H1 (cell line): ENCODE results near the gene KLF14. TPM values are rescaled to one million over a fixed set of nuclear protein-coding genes. Genes with fewer than 3 reads are reported as not detected.
A peak's percentile ranks its signal among the peaks of the same experiment; 100 is the strongest.

Source experiments
- CTCF ChIA-PET: fragments of 300-600 bp; sonication (Branson Sonifier 250); formaldehyde crosslinking; loops from one replicate; lab custom pipeline; 2021; ENCODE audit not compliant: partially characterized antibody; lab: Charles Lee
- POLR2A ChIA-PET: fragments of 300-600 bp; sonication (Branson Sonifier 250); formaldehyde crosslinking; loops from one replicate; lab custom pipeline; 2021; ENCODE audit warnings: inconsistent platforms; ENCODE audit not compliant: partially characterized antibody; lab: Charles Lee
- DNase-seq, 2 experiments: peaks; one replicate each; pipeline versions ENCODE4 v3.0.0 to v3.0.0-alpha.2; 2010 to 2022; ENCODE audit warnings: low spot score in 2 of 2, low read depth in 1 of 2, mixed read lengths in 1 of 2
- FAIRE-seq: peaks from 2 replicates; lab custom pipeline; 2011; peaks lifted over from hg19 to GRCh38; lab: Jason Lieb, UNC
- H2AFZ ChIP-seq: 2 replicates; pipeline ENCODE4 v1.8.1; 2012; ENCODE audit warnings: low read length, inconsistent platforms
- H2AK5ac ChIP-seq: 2 replicates; pipeline ENCODE4 v1.6.1; 2013; ENCODE audit warnings: low read depth, low read length
- H2BK120ac ChIP-seq: replicated peaks from 2 replicates; pipeline ENCODE3; 2013; ENCODE audit warnings: low read depth, low read length, inconsistent platforms
- H2BK12ac ChIP-seq: 2 replicates; pipeline ENCODE4 v1.6.1; 2013; ENCODE audit warnings: low read depth, low read length
- H2BK15ac ChIP-seq: 2 replicates; pipeline ENCODE4 v1.6.1; 2013; ENCODE audit warnings: low read length
- H2BK20ac ChIP-seq: 2 replicates; pipeline ENCODE4 v1.6.1; 2013; ENCODE audit warnings: low read length
- H2BK5ac ChIP-seq: 2 replicates; pipeline ENCODE4 v1.6.1; 2013; ENCODE audit warnings: low read depth, low read length
- H3K14ac ChIP-seq: 2 replicates; pipeline ENCODE4 v1.6.1; 2013; ENCODE audit warnings: inconsistent platforms; ENCODE audit not compliant: insufficient read length
- H3K18ac ChIP-seq: 2 replicates; pipeline ENCODE4 v1.6.1; 2013; ENCODE audit warnings: low read length; ENCODE audit errors: extremely low read depth
- H3K23ac ChIP-seq: 2 replicates; pipeline ENCODE4 v1.6.1; 2013; ENCODE audit warnings: inconsistent platforms; ENCODE audit not compliant: insufficient read length
- H3K23me2 ChIP-seq: 2 replicates; pipeline ENCODE4 v1.6.1; 2013; ENCODE audit warnings: low read depth, low read length
- H3K27ac ChIP-seq: 2 replicates; pipeline ENCODE4 v1.6.1; 2011; ENCODE audit warnings: low read depth, low read length, inconsistent platforms
- H3K27me3 ChIP-seq, 4 experiments: replicated peaks in 1 of 4; 1 replicate in 1 of 4; 2 replicates in 3 of 4; pipeline versions ENCODE4 v1.6.1 to v1.8.1; 2011 to 2013; ENCODE audit warnings: low read length in 3 of 4, mild to moderate bottlenecking in 3 of 4, inconsistent platforms in 2 of 4, mixed read lengths in 2 of 4, moderate library complexity in 1 of 4; ENCODE audit not compliant: control insufficient read depth in 3 of 4, insufficient read depth in 3 of 4; ENCODE audit errors: extremely low read depth in 1 of 4
- H3K36me3 ChIP-seq, 4 experiments: 2 replicates each; pipeline versions ENCODE4 v1.6.1 to v1.8.1; 2011 to 2013; ENCODE audit warnings: mild to moderate bottlenecking in 4 of 4, low read length in 3 of 4, moderate library complexity in 2 of 4, control low read depth in 1 of 4, inconsistent platforms in 1 of 4; ENCODE audit not compliant: insufficient read depth in 4 of 4, control insufficient read depth in 2 of 4
- H3K4ac ChIP-seq: replicated peaks from 2 replicates; pipeline ENCODE3; 2013; ENCODE audit warnings: low read length, low read depth, mixed read lengths, inconsistent platforms; ENCODE audit not compliant: insufficient read length
- H3K4me1 ChIP-seq, 4 experiments: replicated peaks in 1 of 4; 1 replicate in 1 of 4; 2 replicates in 3 of 4; pipeline versions ENCODE4 v1.6.1 to v1.8.1; 2011 to 2013; ENCODE audit warnings: low read length in 3 of 4, inconsistent platforms in 2 of 4, mixed read lengths in 1 of 4; ENCODE audit not compliant: insufficient read depth in 4 of 4, control insufficient read depth in 3 of 4
- H3K4me2 ChIP-seq, 2 experiments: 2 replicates each; pipeline versions ENCODE4 v1.6.1 to v1.8.1; 2011 to 2013; ENCODE audit warnings: low read depth in 2 of 2, low read length in 2 of 2, control low read depth in 1 of 2, inconsistent platforms in 1 of 2, mild to moderate bottlenecking in 1 of 2; ENCODE audit not compliant: insufficient read depth in 1 of 2
- H3K4me3 ChIP-seq, 4 experiments: fragments of 200-600, 300-600 bp in 1 of 4; sonication (generic), shearing (Covaris generic), sonication (Bioruptor Twin) in 1 of 4; 2 replicates each; pipeline versions ENCODE4 v1.5.1 to v1.8.1; 2011 to 2016; ENCODE audit warnings: low read length in 4 of 4, low read depth in 3 of 4, control low read depth in 2 of 4, inconsistent platforms in 2 of 4, mild to moderate bottlenecking in 2 of 4, mixed read lengths in 1 of 4, moderate library complexity in 1 of 4; ENCODE audit not compliant: insufficient read depth in 2 of 4; ENCODE audit errors: extremely low read depth in 1 of 4
- H3K56ac ChIP-seq: replicated peaks from 2 replicates; pipeline ENCODE3; 2013; ENCODE audit warnings: low read depth, mild to moderate bottlenecking, mixed read lengths, low read length, inconsistent platforms; ENCODE audit not compliant: insufficient read length
- H3K79me1 ChIP-seq: 2 replicates; pipeline ENCODE4 v1.6.1; 2013; ENCODE audit warnings: low read depth, low read length, control low read depth
- H3K79me2 ChIP-seq, 2 experiments: 2 replicates each; pipeline versions ENCODE4 v1.6.1 to v1.8.1; 2012 to 2013; ENCODE audit warnings: low read length in 2 of 2, mild to moderate bottlenecking in 2 of 2, inconsistent platforms in 1 of 2; ENCODE audit not compliant: insufficient read depth in 2 of 2, control insufficient read depth in 1 of 2
- H3K9ac ChIP-seq, 4 experiments: replicated peaks in 1 of 4; 1 replicate in 1 of 4; 2 replicates in 3 of 4; pipeline versions ENCODE4 v1.6.1 to v1.8.1; 2011 to 2013; ENCODE audit warnings: low read depth in 3 of 4, low read length in 3 of 4, control low read depth in 2 of 4, mild to moderate bottlenecking in 2 of 4, moderate library complexity in 2 of 4, inconsistent platforms in 1 of 4; ENCODE audit errors: extremely low read depth in 1 of 4
- H3K9me3 ChIP-seq, 2 experiments: 2 replicates each; pipeline versions ENCODE4 v1.6.1 to v1.8.1; 2012 to 2013; ENCODE audit warnings: mild to moderate bottlenecking in 2 of 2, moderate library complexity in 2 of 2, control low read depth in 1 of 2, inconsistent platforms in 1 of 2, low read depth in 1 of 2, low read length in 1 of 2, mixed read lengths in 1 of 2; ENCODE audit not compliant: insufficient read depth in 2 of 2
- H4K20me1 ChIP-seq, 2 experiments: replicated peaks in 1 of 2; 2 replicates each; pipeline versions ENCODE3 to v1.8.1; 2011 to 2013; ENCODE audit warnings: inconsistent platforms in 2 of 2, low read length in 2 of 2, mild to moderate bottlenecking in 1 of 2; ENCODE audit not compliant: insufficient read depth in 2 of 2, control insufficient read depth in 1 of 2
- H4K5ac ChIP-seq: 2 replicates; pipeline ENCODE4 v1.6.1; 2013; ENCODE audit warnings: low read length, low read depth, mixed read lengths, inconsistent platforms; ENCODE audit not compliant: insufficient read length
- H4K8ac ChIP-seq: 2 replicates; pipeline ENCODE4 v1.8.0; 2013; ENCODE audit warnings: mild to moderate bottlenecking, moderate library complexity, low read length, inconsistent platforms; ENCODE audit not compliant: insufficient read depth; ENCODE audit errors: extremely low read depth
- H4K91ac ChIP-seq: replicated peaks from 2 replicates; pipeline ENCODE3; 2013; ENCODE audit warnings: low read length, mixed read lengths, inconsistent platforms; ENCODE audit not compliant: insufficient read length
- BCL11A ChIP-seq, 2 experiments: IDR thresholded peaks; one replicate each; pipeline ENCODE4 v1.6.1; 2011; ENCODE audit warnings: low read depth in 2 of 2, low read length in 2 of 2, mild to moderate bottlenecking in 2 of 2
- CBX5 ChIP-seq: fragments of 300-800, 300-1000 bp; sonication (generic); IDR thresholded peaks from 2 replicates; pipeline ENCODE4 v1.7.1; 2016; ENCODE audit warnings: antibody characterized with exemption, low read length, low read depth
- HDAC6 ChIP-seq: IDR thresholded peaks from one replicate; pipeline ENCODE4 v1.7.1; 2012; ENCODE audit warnings: low read depth, mild to moderate bottlenecking, inconsistent platforms, low read length, moderate library complexity
- SP1 ChIP-seq: IDR thresholded peaks from 2 replicates; pipeline ENCODE4 v1.6.1; 2011; ENCODE audit warnings: low read depth, low read length
- SP2 ChIP-seq: IDR thresholded peaks from 2 replicates; pipeline ENCODE4 v1.6.1; 2012; ENCODE audit warnings: mild to moderate bottlenecking, low read length, inconsistent platforms
- ZNF274 ChIP-seq: IDR thresholded peaks from 2 replicates; pipeline ENCODE4 v1.7.0; 2012; ENCODE audit warnings: low read length, borderline replicate concordance; ENCODE audit errors: extremely low read depth
- WGBS, 2 experiments: shearing (Covaris generic) in 1 of 2; methylation state at CpG; one replicate each; pipeline versions ENCODE4 v1.1.6 to v1.1.7; 2013 to 2015; ENCODE audit warnings: low lambda C conversion rate in 2 of 2, mixed read lengths in 2 of 2, inconsistent platforms in 1 of 2, low coverage in 1 of 2, missing lambda C conversion rate in 1 of 2; ENCODE audit not compliant: insufficient replicate concordance in 2 of 2, insufficient coverage in 1 of 2, insufficient read length in 1 of 2; ENCODE audit errors: extremely low coverage in 1 of 2, missing lambda C conversion rate in 1 of 2; 5-methylcytosine and 5-hydroxymethylcytosine counted together
- polyA plus RNA-seq, 7 experiments: library from polyadenylated mRNA; depleted of rRNA in 3 of 7; stranded (reverse) in 5 of 7; unstranded in 2 of 7; fragments of >200 nt in 5 of 7; fragments of 200-250 nt in 2 of 7; gene quantifications; 1 replicate in 5 of 7; 2 replicates in 1 of 7; 4 replicates in 1 of 7; pipeline versions ENCODE4 v1.2.1 to v1.2.3, GENCODE V29; 2011 to 2013; ENCODE audit warnings: missing spikeins in 2 of 7, mixed read lengths in 2 of 7
- total RNA-seq: library from RNA; stranded (reverse); fragmentation: NEBNext Ultra II Directional; extraction: Animal tissue kit (Norgen Biotek cat#: 25700); gene quantifications from 2 replicates; pipeline ENCODE4 v1.2.1, GENCODE V29; 2021

The KLF14 gene
- total and polyA plus RNA-seq, 2 of the 8 experiments (the other 6 are each of a cell fraction or from before 2014, with no cell fraction given): 0.02 TPM; not detected in 1

GRCh38 chr7:130741331-130741995, 7.5 kb upstream of the KLF14 start:
- Histone ChIP-seq H4K8ac (no peak overlapping the region), H3K27me3 (peaks cover 0 to 8% (median 3%) of the 10 kb centered on the region in 4 experiments; a peak in 6 of 7 replicates), H2BK12ac (no peak overlapping the region), H3K9ac (no peak overlapping the region; a peak in 1 of 7 replicates), H3K4me1 (no peaks in the 10 kb centered on the region), H3K36me3 (no peaks in the 10 kb centered on the region), H3K14ac (no peak overlapping the region), H2BK20ac (no peak overlapping the region), H3K27ac (no peak overlapping the region), H3K23me2 (no peaks in the 10 kb centered on the region), H4K91ac (no peak overlapping the region), H2AK5ac (no peak overlapping the region), H2AFZ (peak overlapping the region; percentile 30), H3K9me3 (no peaks in the 10 kb centered on the region), H3K4me3 (no peak overlapping the region), H3K79me2 (no peaks in the 10 kb centered on the region), H3K4me2 (no peak overlapping the region), H3K4ac (no peak overlapping the region), H2BK5ac (no peak overlapping the region), H2BK120ac (no peak overlapping the region), H3K18ac (no peak overlapping the region), H4K20me1 (no peaks in the 10 kb centered on the region), H2BK15ac (no peak overlapping the region), H3K23ac (no peak overlapping the region), H3K56ac (no peak overlapping the region), H3K79me1 (no peaks in the 10 kb centered on the region), H4K5ac (no peak overlapping the region)
- FAIRE-seq (peak; percentile 7), DNase-seq (no peak)
- WGBS, 2 experiments: 62% methylated on average over 3 of the region's 3 CpGs; no CpG with 5 or more reads in 1 of the 2 experiments
- CTCF ChIA-PET: interaction anchor here (1.3 to 2.5 kb wide), 2 partner anchors 13 to 16 kb away, joined by 3 to 11 read pairs; no protein-coding TSS in a partner anchor
- POLR2A ChIA-PET: no interaction called here
- TF ChIP-seq SP1: no peak
- no peak for TF ChIP-seq SP2
- TF ChIP-seq HDAC6: no peak
- TF ChIP-seq ZNF274: no peak
- TF ChIP-seq CBX5: no peak
- TF ChIP-seq BCL11A (IDR thresholded peaks at IDR 0.05; ENCODE audit: low read depth in 2 of 2, low read length in 2 of 2): no peak
